ENCODE data around the gene RFTN1. TPM values are rescaled to one million over a fixed set of nuclear protein-coding genes. Genes with fewer than 3 reads are reported as not detected.
A peak's percentile ranks its signal among the peaks of the same experiment; 100 is the strongest.

The RFTN1 gene
- total and polyA plus RNA-seq, 9 of the 15 experiments (the other 6 are each of a cell fraction or from before 2014, with no cell fraction given), result 0.08 to 0.51 (median 0.11) TPM; not detected in 6

- TF ChIP-seq ZNF3 (CRISPR knock-in tag; IDR thresholded peaks at IDR 0.05), result no peak
- no peak for TF ChIP-seq NFATC3 (IDR thresholded peaks at IDR 0.05)
- TF ChIP-seq SP1 (CRISPR knock-in tag; IDR thresholded peaks at IDR 0.05), result no peak
- TF ChIP-seq ZZZ3 (IDR thresholded peaks at IDR 0.05), result no peak
- TF ChIP-seq HDAC8 (tag; IDR thresholded peaks at IDR 0.05), result no peak
- no peak for TF ChIP-seq RAD21 (CRISPR knock-in tag; conservative IDR thresholded peaks at IDR 0.05 in 1 of 2, IDR thresholded peaks at IDR 0.05 in 1 of 2)
- TF ChIP-seq HLTF (IDR thresholded peaks at IDR 0.05), result no peak
- TF ChIP-seq FIP1L1 (IDR thresholded peaks at IDR 0.05; ENCODE audit: low read depth, low read length, poor library complexity, severe bottlenecking), result no peak
- TF ChIP-seq MAFK (IDR thresholded peaks at IDR 0.05; ENCODE audit: low read length), result no peak
- TF ChIP-seq, protein P1, sequence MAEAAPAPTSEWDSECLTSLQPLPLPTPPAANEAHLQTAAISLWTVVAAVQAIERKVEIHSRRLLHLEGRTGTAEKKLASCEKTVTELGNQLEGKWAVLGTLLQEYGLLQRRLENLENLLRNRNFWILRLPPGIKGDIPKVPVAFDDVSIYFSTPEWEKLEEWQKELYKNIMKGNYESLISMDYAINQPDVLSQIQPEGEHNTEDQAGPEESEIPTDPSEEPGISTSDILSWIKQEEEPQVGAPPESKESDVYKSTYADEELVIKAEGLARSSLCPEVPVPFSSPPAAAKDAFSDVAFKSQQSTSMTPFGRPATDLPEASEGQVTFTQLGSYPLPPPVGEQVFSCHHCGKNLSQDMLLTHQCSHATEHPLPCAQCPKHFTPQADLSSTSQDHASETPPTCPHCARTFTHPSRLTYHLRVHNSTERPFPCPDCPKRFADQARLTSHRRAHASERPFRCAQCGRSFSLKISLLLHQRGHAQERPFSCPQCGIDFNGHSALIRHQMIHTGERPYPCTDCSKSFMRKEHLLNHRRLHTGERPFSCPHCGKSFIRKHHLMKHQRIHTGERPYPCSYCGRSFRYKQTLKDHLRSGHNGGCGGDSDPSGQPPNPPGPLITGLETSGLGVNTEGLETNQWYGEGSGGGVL (CRISPR knock-in tag; IDR thresholded peaks at IDR 0.05), result no peak
- peak; percentile 95 for TF ChIP-seq ZEB2 (IDR thresholded peaks at IDR 0.05)
- no peak for TF ChIP-seq ILK (tag; IDR thresholded peaks at IDR 0.05; ENCODE audit: borderline replicate concordance, low read depth)
- peak; percentile 35 for TF ChIP-seq FOS (IDR thresholded peaks at IDR 0.05; ENCODE audit: extremely low read depth, insufficient read length)
- no peak for TF ChIP-seq NELFE (IDR thresholded peaks at IDR 0.05; ENCODE audit: insufficient read depth, insufficient read length)
- no peak for TF ChIP-seq ZNF512 (tag; IDR thresholded peaks at IDR 0.05)
- no peak for TF ChIP-seq ZC3H8 (IDR thresholded peaks at IDR 0.05)
- peak; percentile 96 for TF ChIP-seq CBFA2T2 (conservative IDR thresholded peaks at IDR 0.05)
- TF ChIP-seq NFE2 (IDR thresholded peaks at IDR 0.05; ENCODE audit: low read depth), result peak; percentile 27
- no peak for TF ChIP-seq MCM2 (IDR thresholded peaks at IDR 0.05; ENCODE audit: low read depth)
- TF ChIP-seq XRCC3 (IDR thresholded peaks at IDR 0.05), result no peak
- no peak for TF ChIP-seq ZNF609 (CRISPR knock-in tag; IDR thresholded peaks at IDR 0.05; ENCODE audit: borderline replicate concordance)
These were observed 209.2 kb downstream of the RFTN1 start (continued) for GRCh38 chr3:16304061-16305010.
